PC-3 (cell line): ENCODE data around the gene SRGAP3.

Source experiments
- EZH2 ChIP-seq: fragments of 300-600 bp; sonication (generic); IDR thresholded peaks from one replicate; pipeline ENCODE4 v1.6.1; 2017; ENCODE audit warnings: antibody characterized with exemption, mild to moderate bottlenecking, low read length; ENCODE audit not compliant: unreplicated experiment
- EZH2phosphoT487 ChIP-seq: fragments of 300-600 bp; sonication (generic); IDR thresholded peaks from 2 replicates; pipeline ENCODE4 v1.6.1; 2018; ENCODE audit warnings: mild to moderate bottlenecking, antibody characterized with exemption, low read length, borderline replicate concordance
- TF ChIP-seq, protein P1 (sequence below): fragments of 300-600 bp; sonication (generic); conservative IDR thresholded peaks from 2 replicates; pipeline ENCODE4 v1.5.1; 2017; ENCODE audit warnings: antibody characterized with exemption, low read depth, mild to moderate bottlenecking, low read length

DNA sequence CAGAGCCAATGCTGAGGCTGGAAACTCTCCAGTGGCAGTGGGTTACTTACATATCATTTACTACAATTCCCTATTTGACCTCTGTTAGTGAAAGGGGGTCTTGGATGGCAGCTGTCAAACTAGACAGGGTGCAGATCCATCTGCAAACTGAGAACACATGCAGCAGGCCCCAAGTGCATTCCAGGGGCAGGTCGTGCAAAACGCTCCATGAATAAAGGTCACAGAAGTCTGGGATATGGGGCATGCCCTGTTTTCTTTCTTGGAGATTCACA is 261.1 kb downstream of the SRGAP3 start:
- TF ChIP-seq, protein P1, sequence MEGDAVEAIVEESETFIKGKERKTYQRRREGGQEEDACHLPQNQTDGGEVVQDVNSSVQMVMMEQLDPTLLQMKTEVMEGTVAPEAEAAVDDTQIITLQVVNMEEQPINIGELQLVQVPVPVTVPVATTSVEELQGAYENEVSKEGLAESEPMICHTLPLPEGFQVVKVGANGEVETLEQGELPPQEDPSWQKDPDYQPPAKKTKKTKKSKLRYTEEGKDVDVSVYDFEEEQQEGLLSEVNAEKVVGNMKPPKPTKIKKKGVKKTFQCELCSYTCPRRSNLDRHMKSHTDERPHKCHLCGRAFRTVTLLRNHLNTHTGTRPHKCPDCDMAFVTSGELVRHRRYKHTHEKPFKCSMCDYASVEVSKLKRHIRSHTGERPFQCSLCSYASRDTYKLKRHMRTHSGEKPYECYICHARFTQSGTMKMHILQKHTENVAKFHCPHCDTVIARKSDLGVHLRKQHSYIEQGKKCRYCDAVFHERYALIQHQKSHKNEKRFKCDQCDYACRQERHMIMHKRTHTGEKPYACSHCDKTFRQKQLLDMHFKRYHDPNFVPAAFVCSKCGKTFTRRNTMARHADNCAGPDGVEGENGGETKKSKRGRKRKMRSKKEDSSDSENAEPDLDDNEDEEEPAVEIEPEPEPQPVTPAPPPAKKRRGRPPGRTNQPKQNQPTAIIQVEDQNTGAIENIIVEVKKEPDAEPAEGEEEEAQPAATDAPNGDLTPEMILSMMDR = no peak
- no peak for TF ChIP-seq EZH2
- TF ChIP-seq EZH2phosphoT487 = no peak
